C4-2B (cell line): ENCODE measurements around the gene CDC42SE2.

Experiments
- ZFX ChIP-seq: fragments of 450-650 bp; IDR thresholded peaks from 2 replicates; pipeline ENCODE4 v1.6.1; 2017
- TF ChIP-seq, protein P1 (sequence below): fragments of 450-650 bp; conservative IDR thresholded peaks from 2 replicates; pipeline ENCODE4 v1.5.1; 2017; ENCODE audit warnings: mild to moderate bottlenecking

DNA sequence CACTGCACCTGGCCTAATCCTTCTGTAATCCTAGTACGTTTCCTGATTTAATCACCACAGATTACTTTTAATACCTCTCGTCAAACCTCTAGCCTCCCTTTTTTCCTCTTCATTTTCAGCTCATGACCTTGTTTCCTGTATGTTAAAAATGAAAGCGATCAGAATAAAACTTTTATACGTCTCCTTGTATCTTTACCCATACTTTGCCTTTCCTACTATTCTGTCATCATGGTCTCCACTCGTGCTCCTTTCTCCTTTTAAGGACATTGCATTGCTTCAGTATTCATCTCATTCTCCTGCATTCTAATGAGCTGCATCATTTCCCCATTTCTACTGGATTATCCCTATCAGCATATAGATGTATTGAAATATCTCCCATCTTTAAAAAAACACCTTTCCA is 8.5 kb downstream of the CDC42SE2 start:
- TF ChIP-seq, protein P1, sequence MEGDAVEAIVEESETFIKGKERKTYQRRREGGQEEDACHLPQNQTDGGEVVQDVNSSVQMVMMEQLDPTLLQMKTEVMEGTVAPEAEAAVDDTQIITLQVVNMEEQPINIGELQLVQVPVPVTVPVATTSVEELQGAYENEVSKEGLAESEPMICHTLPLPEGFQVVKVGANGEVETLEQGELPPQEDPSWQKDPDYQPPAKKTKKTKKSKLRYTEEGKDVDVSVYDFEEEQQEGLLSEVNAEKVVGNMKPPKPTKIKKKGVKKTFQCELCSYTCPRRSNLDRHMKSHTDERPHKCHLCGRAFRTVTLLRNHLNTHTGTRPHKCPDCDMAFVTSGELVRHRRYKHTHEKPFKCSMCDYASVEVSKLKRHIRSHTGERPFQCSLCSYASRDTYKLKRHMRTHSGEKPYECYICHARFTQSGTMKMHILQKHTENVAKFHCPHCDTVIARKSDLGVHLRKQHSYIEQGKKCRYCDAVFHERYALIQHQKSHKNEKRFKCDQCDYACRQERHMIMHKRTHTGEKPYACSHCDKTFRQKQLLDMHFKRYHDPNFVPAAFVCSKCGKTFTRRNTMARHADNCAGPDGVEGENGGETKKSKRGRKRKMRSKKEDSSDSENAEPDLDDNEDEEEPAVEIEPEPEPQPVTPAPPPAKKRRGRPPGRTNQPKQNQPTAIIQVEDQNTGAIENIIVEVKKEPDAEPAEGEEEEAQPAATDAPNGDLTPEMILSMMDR = no peak
- TF ChIP-seq ZFX = no peak
